T-helper 9 cell (primary cell): Measurements from ENCODE around the gene CATSPERD.
"Not testable (repeated sequence)": the region's sequence is repeated elsewhere in the genome, so short reads cannot be mapped to it uniquely, and the experiment has no call there.

Experiments
- DNase-seq: peaks from one replicate; pipeline ENCODE4 v3.0.0-alpha.2; 2020

The CATSPERD gene

DNA sequence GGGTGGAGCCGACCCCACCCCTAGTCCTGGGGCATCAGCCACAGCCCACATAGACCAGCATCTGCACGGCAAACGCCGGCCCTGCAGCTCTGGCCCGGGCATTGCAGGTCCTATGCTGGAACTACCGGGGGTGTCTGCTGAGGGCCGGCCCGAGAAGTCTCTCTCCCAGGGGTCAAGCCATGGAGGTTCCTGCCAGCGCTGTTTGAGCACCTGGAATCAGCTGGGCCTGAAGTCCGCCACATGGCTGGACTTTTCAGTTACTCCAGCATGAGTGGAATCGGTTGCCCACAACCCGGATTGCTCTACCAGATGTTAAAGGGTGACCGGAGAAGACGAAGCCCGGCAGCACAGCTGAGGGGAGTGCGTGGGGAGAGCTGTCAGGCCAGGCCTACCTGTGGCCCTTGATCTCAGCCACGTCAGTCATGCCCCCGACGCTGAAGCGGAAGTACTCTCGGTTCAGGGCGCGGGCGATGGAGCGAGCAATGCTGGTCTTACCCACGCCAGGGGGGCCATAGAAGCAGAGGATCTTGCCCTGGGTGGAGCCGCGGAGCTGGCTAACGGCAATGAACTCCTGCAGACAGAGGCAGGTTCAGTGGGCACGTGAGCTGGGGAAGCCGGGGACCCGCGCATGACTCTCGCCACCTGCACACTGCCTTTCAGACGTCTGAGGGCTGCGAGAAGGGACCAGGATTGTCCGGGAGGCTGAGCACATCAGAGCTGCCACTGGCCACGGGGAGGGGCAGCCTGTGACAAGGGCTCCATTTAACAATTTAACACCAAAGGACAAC lies 21.6 kb upstream of the CATSPERD start:
- DNase-seq: no peak

- no peak for DNase-seq
These were observed 19.9 kb upstream of the CATSPERD start for GRCh38 chr19:5700455-5701092.

DNA sequence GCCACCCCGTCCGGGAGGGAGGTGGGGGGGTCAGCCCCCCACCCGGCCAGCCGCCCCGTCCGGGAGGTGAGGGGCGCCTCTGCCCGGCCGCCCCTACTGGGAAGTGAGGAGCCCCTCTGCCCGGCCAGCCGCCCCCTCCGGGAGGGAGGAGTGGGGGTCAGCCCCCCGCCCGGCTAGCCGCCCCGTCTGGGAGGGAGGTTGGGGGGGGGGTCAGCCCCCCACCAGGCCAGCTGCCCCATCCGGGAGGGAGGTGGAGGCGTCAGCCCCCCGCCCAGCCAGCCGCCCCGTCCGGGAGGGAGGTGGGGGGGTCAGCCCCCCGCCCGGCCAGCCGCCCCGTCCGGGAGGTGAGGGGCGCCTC lies 18.4 kb upstream of the CATSPERD start:
- not testable (repeated sequence) for DNase-seq

GRCh38 chr19:5703819-5704818 lies 16.3 kb upstream of the CATSPERD start:
- no peak for DNase-seq

DNA sequence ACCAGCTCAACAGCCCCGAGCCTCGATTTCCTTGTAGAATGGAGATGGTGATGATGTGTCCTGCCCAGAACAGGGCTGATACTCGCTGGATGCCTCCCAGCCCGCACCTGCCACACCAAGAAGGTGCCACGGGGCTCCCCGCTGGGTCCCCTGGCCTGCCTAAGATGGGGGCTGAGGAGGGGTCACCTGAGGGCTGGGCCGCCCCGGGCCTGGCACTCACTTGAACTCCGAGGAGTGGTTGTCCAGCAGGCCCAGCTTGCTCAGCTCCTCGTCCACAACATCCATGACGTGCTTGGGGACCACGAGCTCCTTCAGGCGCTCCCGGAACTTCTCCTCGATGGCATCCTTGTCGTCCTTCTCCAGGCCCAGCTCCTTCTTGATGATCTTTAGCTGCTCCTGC lies 14.9 kb upstream of the CATSPERD start:
- no peak for DNase-seq

DNA sequence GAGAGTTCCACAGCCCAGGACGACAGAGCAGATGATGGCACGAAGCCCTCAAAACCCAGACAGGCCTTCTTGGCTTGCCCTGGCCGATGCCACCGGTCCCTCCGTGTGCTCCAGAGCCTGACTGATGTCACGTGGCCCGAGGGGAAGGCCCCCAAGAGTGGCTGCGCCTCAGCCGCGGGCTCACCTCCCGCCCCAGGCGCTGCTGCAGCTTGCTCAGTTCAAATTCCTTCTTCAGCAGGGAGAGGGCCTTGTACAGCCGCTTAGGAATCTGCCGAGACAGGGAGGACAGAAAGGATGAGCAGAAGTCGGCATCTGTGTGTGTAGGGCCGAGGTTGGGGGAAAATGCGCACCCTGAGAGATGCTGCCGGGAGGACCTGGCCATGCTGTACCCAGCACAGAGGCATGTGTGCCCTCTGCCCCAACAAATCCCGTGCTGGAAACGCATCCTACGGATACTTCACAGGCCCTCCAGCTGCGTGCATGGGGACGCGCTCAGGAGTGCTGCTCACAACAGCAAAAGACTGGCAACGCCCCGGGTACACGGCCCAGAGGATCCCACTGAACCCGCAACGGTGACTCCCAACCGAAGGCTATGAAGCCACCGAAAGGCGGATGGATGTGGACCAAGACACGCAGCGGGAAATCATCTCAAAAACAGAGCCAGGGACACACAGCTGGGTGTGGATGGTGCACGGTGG lies 13.4 kb upstream of the CATSPERD start:
- no peak for DNase-seq

- DNase-seq: no peak
These were observed 12.6 kb upstream of the CATSPERD start for GRCh38 chr19:5707576-5708575.

DNA sequence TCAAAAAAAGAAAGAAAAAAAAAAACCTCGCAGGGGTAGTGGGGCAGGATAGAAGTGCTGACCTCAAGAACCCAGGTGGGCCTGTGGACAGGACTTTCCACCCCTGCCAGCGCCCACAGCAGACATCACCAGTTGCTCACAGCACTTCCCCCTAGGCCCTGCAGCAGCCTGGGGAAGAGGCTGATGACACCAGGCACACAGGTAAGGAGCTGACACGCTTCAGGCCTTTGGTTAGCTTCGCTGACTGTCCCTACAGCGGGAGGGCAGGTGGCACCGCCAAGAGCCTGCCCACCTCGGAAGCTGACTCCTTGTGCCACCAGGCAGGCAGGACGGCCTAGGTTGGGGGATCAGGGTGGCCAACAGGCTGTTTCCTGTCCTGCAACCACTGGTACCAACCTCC lies 9.4 kb upstream of the CATSPERD start:
- no peak for DNase-seq

DNA sequence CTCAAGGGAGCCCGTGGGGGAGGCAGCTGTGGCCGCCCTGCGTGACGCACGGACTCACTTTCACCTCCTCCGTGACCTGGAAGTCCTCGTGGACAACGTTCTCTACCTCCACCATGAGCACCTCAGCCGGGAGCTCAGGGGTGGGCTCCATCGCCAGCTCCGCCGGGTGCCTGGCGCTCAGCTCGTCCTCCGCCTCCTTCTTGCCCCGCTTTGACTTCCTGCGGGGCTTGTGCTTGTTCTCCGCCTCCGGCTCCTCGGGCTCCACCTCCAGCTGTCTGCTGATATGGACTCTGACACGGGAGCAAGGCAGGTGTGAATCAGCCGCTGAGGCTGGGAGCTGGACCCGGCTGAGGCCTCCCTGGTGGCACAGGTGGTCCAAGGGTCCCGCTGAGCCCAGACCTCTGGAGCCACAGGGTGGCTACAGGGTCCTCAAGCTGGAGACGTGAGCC lies 8.7 kb upstream of the CATSPERD start:
- DNase-seq: no peak

DNA sequence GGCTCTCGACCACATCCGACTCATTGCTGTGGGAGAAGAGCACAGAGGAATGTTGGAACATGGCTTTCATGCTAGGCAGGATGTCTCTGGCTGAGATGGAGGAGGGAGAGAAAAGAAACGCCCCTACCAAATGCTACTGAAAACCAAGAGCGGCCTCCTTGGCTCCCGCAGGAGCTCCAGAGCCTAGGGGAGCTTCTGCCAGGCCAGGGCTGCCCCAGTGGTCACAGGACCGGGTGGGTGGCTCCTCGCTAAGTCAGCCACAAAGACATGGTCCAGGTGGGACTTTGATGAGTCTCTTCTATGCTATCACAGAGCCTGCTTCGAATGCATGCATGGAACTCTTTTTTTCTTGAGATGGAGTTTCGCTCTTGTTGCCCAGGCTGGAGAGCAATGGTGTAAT lies 7.2 kb upstream of the CATSPERD start:
- no peak for DNase-seq

GRCh38 chr19:5714816-5715215 lies 5.6 kb upstream of the CATSPERD start:
- no peak for DNase-seq

- no peak for DNase-seq
These were observed 3.1 kb upstream of the CATSPERD start for GRCh38 chr19:5717215-5717935.

- no peak for DNase-seq
These were observed 2.3 kb upstream of the CATSPERD start for GRCh38 chr19:5718037-5718578.

DNA sequence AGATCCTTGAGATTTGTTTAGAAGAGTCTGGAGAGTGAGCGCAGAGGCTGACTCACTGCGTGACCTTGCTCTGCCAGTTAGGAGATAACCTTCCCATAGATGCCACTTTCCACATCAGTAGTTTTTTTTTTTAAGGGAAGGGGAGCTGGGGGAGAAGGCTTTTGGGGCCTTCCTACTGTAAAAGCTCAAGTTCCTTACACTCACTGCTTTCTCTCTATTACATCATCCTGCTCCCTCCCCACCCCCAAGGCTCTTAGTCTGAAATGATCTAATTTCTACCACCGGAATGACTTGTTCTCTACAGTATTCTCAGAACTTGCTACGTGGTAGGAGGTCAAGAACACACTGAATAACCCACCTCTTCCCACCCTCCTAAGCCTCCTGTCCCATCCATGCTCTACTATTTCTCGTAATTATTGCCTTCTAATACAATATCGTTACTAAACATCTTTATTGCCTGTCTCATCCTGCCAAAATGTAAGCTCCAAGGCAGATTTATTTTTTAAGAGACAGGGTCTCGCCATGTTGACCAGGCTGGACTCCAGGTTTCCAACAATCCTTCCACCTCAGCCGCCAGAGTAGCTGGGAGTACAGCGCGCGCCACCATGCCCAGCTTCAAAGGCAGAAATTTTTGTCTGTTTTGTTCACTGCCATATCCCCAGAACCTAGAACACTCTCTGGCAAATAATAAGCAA lies 1.7 kb upstream of the CATSPERD start:
- DNase-seq: no peak

- no peak for DNase-seq
These were observed 1.0 kb upstream of the CATSPERD start for GRCh38 chr19:5719274-5719960.

GRCh38 chr19:5727453-5728050 lies 7.1 kb downstream of the CATSPERD start:
- no peak for DNase-seq

- DNase-seq: not testable (repeated sequence)
These were observed 12.7 kb downstream of the CATSPERD start for GRCh38 chr19:5733172-5733571.

DNA sequence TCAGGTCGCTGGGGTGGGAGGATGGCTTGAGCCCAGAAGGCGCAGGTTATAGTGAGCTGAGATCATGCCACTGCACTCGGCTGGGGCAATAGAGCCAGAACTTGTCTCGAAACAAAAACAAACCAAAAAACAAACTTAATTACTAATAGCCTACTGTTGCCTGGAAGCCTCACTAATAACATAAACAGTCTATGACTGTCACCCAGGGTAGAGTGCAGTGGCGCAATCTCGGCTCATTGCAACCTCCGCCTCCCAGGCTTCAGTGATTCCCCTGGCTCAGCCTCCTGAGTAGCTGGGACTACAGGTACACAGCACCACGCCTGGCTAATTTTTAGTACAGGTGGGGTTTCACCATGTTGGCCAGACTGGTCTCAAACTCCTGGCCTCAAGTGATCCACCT lies 18.0 kb downstream of the CATSPERD start:
- no peak for DNase-seq

DNA sequence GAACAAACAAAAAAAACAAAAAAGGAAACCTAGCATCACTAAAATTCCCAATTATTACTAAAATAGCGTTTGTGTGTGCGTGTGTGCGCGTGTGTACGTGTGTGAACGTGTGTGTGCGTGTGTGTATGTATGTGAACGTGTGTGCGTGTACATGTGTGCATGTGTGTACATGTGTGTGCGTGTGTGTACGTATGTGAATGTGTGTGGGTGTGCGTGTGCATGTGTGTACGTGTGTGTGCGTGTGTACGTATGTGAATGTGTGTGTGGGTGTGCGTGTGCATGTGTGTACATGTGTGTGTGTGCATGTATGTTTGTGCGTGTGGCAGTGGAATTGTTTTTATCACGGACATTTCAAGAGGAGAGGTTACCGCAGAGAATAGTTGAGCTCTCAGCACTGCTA lies 21.6 kb downstream of the CATSPERD start:
- no peak for DNase-seq
